IPS DF 6.9 (cell line): Measurements from ENCODE around the gene DUSP10.

ENCODE experiments used
- DNase-seq: peaks from one replicate; pipeline ENCODE4 v3.0.0-alpha.2; 2013; ENCODE audit warnings: low read depth, low spot score
- H3K27ac ChIP-seq: one replicate; pipeline ENCODE4 v1.5.1; 2013; ENCODE audit warnings: low read length, control low read depth
- H3K27me3 ChIP-seq: 2 replicates; pipeline ENCODE4 v1.6.1; 2013; ENCODE audit warnings: mild to moderate bottlenecking, low read length; ENCODE audit not compliant: control insufficient read depth, insufficient read depth
- H3K36me3 ChIP-seq: 2 replicates; pipeline ENCODE4 v1.6.1; 2013; ENCODE audit warnings: low read length; ENCODE audit not compliant: control insufficient read depth, insufficient read depth
- H3K4me1 ChIP-seq: 2 replicates; pipeline ENCODE4 v1.6.1; 2013; ENCODE audit warnings: low read length; ENCODE audit not compliant: control insufficient read depth, insufficient read depth
- H3K4me3 ChIP-seq: 2 replicates; pipeline ENCODE4 v1.5.1; 2013; ENCODE audit warnings: mild to moderate bottlenecking, low read length
- H3K9me3 ChIP-seq: 2 replicates; pipeline ENCODE4 v1.6.1; 2013; ENCODE audit warnings: low read length, inconsistent platforms; ENCODE audit not compliant: control insufficient read depth, insufficient read depth
- WGBS: extraction: QIAGEN DNeasy Blood & Tissue Kit; methylation state at CpG from one replicate; pipeline ENCODE4 v1.1.7; 2013; ENCODE audit warnings: mixed read lengths, missing lambda C conversion rate; ENCODE audit not compliant: insufficient read length, insufficient coverage; 5-methylcytosine and 5-hydroxymethylcytosine counted together

The DUSP10 gene

DNA sequence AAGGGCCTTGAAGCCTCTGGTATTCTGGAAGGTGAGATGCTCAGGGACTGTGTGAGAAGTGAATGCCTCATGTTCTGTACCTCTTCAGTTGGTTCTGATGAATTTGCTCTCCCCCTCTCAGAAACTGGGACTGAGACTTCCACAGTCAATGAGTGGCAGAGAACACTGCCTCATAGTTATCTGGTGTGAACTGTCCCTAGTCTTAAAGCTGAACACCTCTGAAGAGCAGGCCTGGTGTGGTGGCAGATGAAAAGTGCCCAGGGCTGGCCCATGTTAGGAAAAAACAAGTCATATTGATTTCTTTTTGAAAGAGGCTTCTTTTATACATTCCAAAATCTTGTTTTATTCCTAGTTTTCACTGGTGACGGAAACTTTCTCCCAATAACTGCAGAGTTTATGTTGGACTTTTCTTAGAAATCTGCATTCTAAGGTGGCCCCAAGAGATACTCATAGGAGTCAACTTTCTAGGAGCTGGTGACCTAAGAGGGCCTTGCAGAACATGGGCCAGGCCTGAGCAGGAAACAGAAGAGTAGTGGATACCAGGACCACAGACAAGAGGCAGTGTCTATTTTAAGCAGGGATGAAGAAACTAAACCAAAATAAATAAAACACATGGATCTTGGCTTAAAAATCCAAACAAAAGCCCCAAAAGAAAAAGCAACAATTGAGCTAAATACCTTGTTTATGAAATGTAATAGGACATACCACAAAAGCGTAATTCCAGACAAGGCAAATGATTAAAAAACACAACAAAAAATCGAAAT is 19.5 kb downstream of the DUSP10 start:
- Histone ChIP-seq H3K27ac (no peak overlapping the region), H3K4me3 (no peak overlapping the region), H3K4me1 (peaks cover 4% of the 10 kb centered on the region), H3K27me3 (no peaks in the 10 kb centered on the region; the same call in 1 of the 2 replicates), H3K9me3 (no peaks in the 10 kb centered on the region), H3K36me3 (no peaks in the 10 kb centered on the region)
- no peak for DNase-seq
- WGBS, result 100% methylated on average over 1 of the region's 3 CpGs

GRCh38 chr1:221720545-221720944 is 21.3 kb downstream of the DUSP10 start:
- Histone ChIP-seq H3K36me3 (no peaks in the 10 kb centered on the region), H3K27me3 (peaks cover 10% of the 10 kb centered on the region), H3K9me3 (no peaks in the 10 kb centered on the region), H3K4me1 (peaks cover 12% of the 10 kb centered on the region), H3K4me3 (no peak overlapping the region), H3K27ac (no peak overlapping the region)
- no peak for DNase-seq
- WGBS, result no CpG with 5 or more reads among the region's 2 CpGs

- no peak for DNase-seq
- WGBS, result no CpG with 5 or more reads among the region's 2 CpGs
- H3K4me3 ChIP-seq, result no peak overlapping the region
- peaks cover 10% of the 10 kb centered on the region for H3K27me3 ChIP-seq
- H3K4me1 ChIP-seq, result peaks cover 12% of the 10 kb centered on the region
- no peak overlapping the region for H3K27ac ChIP-seq
- H3K36me3 ChIP-seq, result no peaks in the 10 kb centered on the region
- H3K9me3 ChIP-seq, result no peaks in the 10 kb centered on the region
Observed at GRCh38 chr1:221719987-221720386, 21.9 kb downstream of the DUSP10 start.

- Histone ChIP-seq H3K27me3 (peaks cover 10% of the 10 kb centered on the region), H3K4me3 (no peak overlapping the region), H3K4me1 (peaks cover 12% of the 10 kb centered on the region), H3K36me3 (no peaks in the 10 kb centered on the region), H3K27ac (no peak overlapping the region), H3K9me3 (no peaks in the 10 kb centered on the region)
- DNase-seq, result no peak
- WGBS, result no CpG with 5 or more reads among the region's 1 CpG
Observed at GRCh38 chr1:221719278-221719597, 22.7 kb downstream of the DUSP10 start.

- Histone ChIP-seq H3K27me3 (peaks cover 10% of the 10 kb centered on the region), H3K4me1 (peaks cover 12% of the 10 kb centered on the region), H3K9me3 (no peaks in the 10 kb centered on the region), H3K4me3 (no peak overlapping the region), H3K36me3 (no peaks in the 10 kb centered on the region), H3K27ac (no peak overlapping the region)
- no CpG with 5 or more reads among the region's 5 CpGs for WGBS
- DNase-seq, result no peak
Observed at GRCh38 chr1:221718381-221719277, 23.3 kb downstream of the DUSP10 start.

DNA sequence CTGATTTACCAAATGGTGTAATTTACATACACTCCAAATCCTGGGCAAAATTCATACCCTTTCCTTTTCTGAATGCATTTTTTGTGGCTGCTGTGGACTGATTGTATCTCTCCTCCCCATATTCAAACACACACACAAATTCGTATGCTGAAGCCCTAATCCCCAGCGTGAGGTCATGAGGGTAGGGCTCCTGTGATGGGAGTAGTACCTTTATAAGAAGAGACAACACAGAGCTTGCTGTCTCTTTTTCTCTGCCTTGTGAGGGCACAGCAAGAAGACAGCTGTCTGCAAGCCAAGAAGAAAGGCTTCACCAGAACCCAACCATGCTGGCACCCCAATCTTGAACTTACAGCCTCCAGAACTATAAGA is 24.4 kb downstream of the DUSP10 start:
- no peak for DNase-seq
- Histone ChIP-seq H3K9me3 (no peaks in the 10 kb centered on the region), H3K27me3 (peaks cover 10% of the 10 kb centered on the region), H3K4me3 (no peak overlapping the region), H3K27ac (no peak overlapping the region), H3K36me3 (no peaks in the 10 kb centered on the region), H3K4me1 (peaks cover 15% of the 10 kb centered on the region)
- no CpG with 5 or more reads among the region's 2 CpGs for WGBS

GRCh38 chr1:221716713-221717484 is 25.0 kb downstream of the DUSP10 start:
- Histone ChIP-seq H3K27ac (no peak overlapping the region), H3K36me3 (no peaks in the 10 kb centered on the region), H3K4me1 (peaks cover 15% of the 10 kb centered on the region), H3K27me3 (peaks cover 10% of the 10 kb centered on the region), H3K9me3 (no peaks in the 10 kb centered on the region), H3K4me3 (no peak overlapping the region)
- no peak for DNase-seq
- WGBS, result no CpG with 5 or more reads among the region's 7 CpGs

GRCh38 chr1:221715321-221716169 is 26.3 kb downstream of the DUSP10 start:
- Histone ChIP-seq H3K27ac (no peak overlapping the region), H3K4me1 (peaks cover 15% of the 10 kb centered on the region), H3K36me3 (no peaks in the 10 kb centered on the region), H3K4me3 (no peak overlapping the region), H3K9me3 (no peaks in the 10 kb centered on the region), H3K27me3 (peaks cover 10% of the 10 kb centered on the region)
- DNase-seq, result peak; percentile 67
- WGBS, result no CpG with 5 or more reads among the region's 2 CpGs

DNA sequence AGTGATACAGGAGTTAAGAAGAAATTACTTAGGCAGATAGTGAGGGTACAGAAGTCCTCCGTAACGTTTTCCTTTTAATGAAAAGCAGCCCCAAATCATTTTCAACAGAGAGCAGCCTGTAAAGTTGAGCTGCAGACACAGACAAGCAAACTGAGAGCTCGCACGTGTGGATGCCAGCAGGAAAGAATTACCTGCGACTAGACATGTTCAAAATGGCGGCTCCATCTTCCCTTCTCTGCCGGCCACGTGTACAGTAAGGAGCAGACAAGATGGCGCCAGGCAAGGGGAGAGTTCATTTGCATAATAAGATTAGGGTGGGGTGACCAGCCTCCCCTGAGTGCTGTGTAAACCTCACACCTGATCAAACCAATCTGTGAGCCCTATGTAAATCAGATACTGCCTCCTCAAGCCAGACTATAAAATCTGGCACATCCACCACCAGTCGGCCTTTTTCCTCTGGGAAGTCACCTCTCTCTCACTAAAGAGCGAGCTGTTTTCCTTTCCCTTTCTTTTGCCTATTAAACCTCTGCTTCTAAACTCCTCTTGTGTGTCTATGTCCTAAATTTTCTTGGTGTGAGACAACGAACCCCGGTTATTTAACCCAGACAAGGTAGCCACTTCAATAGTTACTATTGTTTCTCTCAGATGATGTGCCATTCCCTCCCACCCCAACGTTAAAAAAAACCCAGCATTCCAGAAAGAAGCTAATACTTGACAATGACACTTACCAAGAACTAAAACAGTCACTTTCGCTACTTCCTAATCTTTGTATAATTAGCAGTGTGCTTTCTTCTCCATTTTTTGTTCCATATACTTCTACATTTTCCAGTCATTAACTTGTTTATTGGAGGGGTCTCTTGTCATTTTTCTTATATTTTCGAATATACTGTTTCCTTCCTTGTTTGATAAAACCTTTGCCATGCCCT is 27.4 kb downstream of the DUSP10 start:
- WGBS, result no CpG with 5 or more reads among the region's 16 CpGs
- H3K36me3 ChIP-seq, result no peaks in the 10 kb centered on the region
- DNase-seq, result no peak
- no peak overlapping the region for H3K27ac ChIP-seq
- no peak overlapping the region for H3K4me3 ChIP-seq
- no peaks in the 10 kb centered on the region for H3K9me3 ChIP-seq
- peaks cover 15% of the 10 kb centered on the region for H3K4me1 ChIP-seq
- peaks cover 10% of the 10 kb centered on the region for H3K27me3 ChIP-seq
